Measurements from ENCODE around the gene RLF.

- no peak for TF ChIP-seq CTCF (IDR thresholded peaks at IDR 0.05; ENCODE audit: insufficient read depth, low read depth, low read length)
- TF ChIP-seq EZH2 (IDR thresholded peaks at IDR 0.05; ENCODE audit: insufficient read depth, low read length) = no peak
Measured at GRCh38 chr1:40243351-40243750, 82.2 kb downstream of the RLF start.
